ENCODE data around the gene AHNAK. TPM values are rescaled to one million over a fixed set of nuclear protein-coding genes. Genes with fewer than 3 reads are reported as not detected.

AHNAK gene
- total and polyA plus RNA-seq, 3 donors from 2014 or later: 95.8 to 148 (median 137) TPM

DNA sequence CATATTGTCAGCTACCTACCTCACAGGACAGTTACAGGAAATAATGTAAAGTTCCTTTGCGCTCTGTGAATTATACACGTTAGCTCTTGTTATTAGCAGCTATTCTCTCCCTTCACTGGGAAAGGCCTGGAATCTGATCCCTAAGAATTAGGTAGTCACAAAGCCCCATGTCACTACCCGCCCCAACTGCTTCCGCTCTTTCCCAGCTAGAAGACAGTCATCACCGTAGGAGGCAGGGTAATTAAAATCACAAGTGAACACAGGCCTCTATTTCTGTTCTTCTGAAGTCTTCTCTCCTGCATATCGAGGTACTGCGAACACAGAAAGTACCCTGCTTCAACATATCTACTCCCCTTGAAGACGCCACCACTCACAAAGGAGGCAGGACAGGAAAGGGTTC, 12.6 kb upstream of the AHNAK start:
- Histone ChIP-seq H3K27ac (no peak overlapping the region), H3K9me3 (no peaks in the 10 kb centered on the region), H3K4me3 (no peak overlapping the region), H3K27me3 (no peaks in the 10 kb centered on the region), H3K4me1 (peaks cover 34% of the 10 kb centered on the region), H3K36me3 (ENCODE audit: low read depth, missing control alignments) (no peaks in the 10 kb centered on the region)
- TF ChIP-seq CTCF (IDR thresholded peaks at IDR 0.05) (no peak), POLR2A (IDR thresholded peaks at IDR 0.05) (no peak)
- 87 to 88% methylated on average over 8 of the region's 8 CpGs for WGBS, 2 donors
- intact Hi-C loops (cut with DNase I; ENCODE audit: low total_unique reads): no loop called here
- DNase-seq: no peak

- intact Hi-C loops (cut with DNase I; ENCODE audit: low total_unique reads): no loop called here
- peaks cover 40% of the 10 kb centered on the region for H3K4me1 ChIP-seq
- no peaks in the 10 kb centered on the region for H3K36me3 ChIP-seq (ENCODE audit: low read depth, missing control alignments)
- WGBS, 2 donors: 87 to 93% methylated on average over 9 of the region's 9 CpGs
- no peaks in the 10 kb centered on the region for H3K27me3 ChIP-seq
- DNase-seq: no peak
- H3K27ac ChIP-seq: no peak overlapping the region
- no peaks in the 10 kb centered on the region for H3K9me3 ChIP-seq
- TF ChIP-seq CTCF (IDR thresholded peaks at IDR 0.05) (no peak), POLR2A (IDR thresholded peaks at IDR 0.05) (no peak)
- H3K4me3 ChIP-seq: no peak overlapping the region
These were observed 12.1 kb upstream of the AHNAK start for GRCh38 chr11:62558669-62559068.

DNA sequence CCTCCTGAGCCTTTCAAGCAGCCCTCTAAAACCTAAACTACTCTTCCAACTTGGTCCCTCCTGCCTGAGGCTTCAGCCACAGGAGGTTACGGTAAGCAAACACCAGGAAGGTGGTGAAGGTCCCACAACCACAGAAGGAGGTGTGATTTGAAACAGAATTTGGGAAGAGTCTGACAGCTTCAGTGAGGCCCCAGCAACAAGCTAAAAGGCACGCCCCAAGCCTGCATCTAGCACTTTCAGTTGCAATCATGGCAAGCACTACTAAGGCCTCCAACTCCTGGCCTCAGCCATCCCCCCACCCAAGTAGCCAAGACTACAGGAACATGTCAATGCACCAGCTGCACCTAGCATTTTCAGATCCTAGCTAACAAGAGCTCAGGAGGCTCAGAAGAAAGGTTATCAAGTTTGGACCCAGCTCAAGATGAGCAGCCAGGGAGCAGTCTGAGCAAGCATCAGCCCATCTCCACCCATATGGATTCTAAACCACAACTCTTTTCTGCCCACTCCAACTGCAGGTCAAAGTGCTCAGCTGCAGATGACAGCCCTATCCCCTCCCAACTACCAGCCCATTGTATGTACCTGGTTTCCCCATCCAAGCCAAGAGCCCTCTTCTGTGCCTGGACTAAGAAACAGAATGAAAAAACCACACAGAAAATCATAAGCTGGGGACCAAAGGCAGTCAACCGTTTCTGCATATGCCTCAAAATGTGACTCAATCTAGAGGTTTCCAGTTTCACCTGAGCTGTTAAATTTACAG, 10.4 kb upstream of the AHNAK start:
- H3K36me3 ChIP-seq (ENCODE audit: low read depth, missing control alignments): no peaks in the 10 kb centered on the region
- intact Hi-C loops (cut with DNase I; ENCODE audit: low total_unique reads): no loop called here
- no peak for DNase-seq
- 65 to 75% methylated on average over 3 of the region's 3 CpGs for WGBS, 2 donors
- peaks cover 56% of the 10 kb centered on the region for H3K4me1 ChIP-seq
- H3K27ac ChIP-seq: peak overlapping the region; percentile 47 to 50
- no peaks in the 10 kb centered on the region for H3K9me3 ChIP-seq
- H3K4me3 ChIP-seq: no peak overlapping the region
- no peak for TF ChIP-seq POLR2A (IDR thresholded peaks at IDR 0.05)
- TF ChIP-seq CTCF (IDR thresholded peaks at IDR 0.05): no peak
- no peaks in the 10 kb centered on the region for H3K27me3 ChIP-seq

DNA sequence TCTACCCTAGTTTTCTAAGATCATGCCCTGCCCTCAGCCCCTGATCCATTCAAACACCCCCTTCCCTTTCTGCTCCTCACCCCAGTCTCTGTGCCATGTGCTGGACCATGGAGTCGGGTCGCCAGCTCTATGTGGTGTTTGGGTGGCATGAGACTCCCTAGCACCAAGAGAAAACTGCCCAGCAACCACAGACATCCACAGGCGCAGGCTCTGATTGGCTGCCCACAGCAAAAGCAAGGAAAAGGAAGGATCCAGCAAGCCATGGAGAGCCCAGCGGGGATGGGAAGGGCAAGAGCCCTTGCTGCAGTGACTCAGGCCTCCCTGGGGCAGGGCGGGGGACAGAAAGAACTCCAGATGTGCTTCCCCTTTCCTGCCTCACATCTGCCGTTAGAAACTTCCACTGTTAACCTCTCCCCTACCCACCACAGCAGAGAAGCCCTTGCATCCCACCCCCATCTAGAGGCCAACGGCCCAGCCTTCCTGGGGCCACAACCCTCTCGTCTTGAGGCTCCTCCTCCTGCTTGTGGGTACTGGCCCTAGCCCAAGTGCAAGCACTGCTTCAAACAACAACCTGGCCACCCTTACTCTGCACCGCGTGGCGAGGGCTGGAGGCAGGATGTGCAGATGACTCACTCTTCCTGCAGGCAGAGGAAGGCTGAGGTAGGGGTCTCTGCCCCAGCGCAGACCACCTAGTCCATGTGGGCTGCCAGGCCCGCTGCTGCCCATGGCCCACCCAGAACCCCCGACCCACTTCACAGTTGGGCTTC, 9.7 kb upstream of the AHNAK start:
- H3K9me3 ChIP-seq: no peaks in the 10 kb centered on the region
- no peaks in the 10 kb centered on the region for H3K36me3 ChIP-seq (ENCODE audit: low read depth, missing control alignments)
- peaks cover 61% of the 10 kb centered on the region for H3K4me1 ChIP-seq
- H3K4me3 ChIP-seq: no peak overlapping the region
- no peak for TF ChIP-seq CTCF (IDR thresholded peaks at IDR 0.05)
- TF ChIP-seq POLR2A (IDR thresholded peaks at IDR 0.05): no peak
- peak overlapping the region; percentile 47 to 50 for H3K27ac ChIP-seq
- DNase-seq: peak; percentile 84
- 39 to 48% methylated on average over 13 to 14 of the region's 14 CpGs for WGBS, 2 donors
- intact Hi-C loops (cut with DNase I; ENCODE audit: low total_unique reads): no loop called here
- H3K27me3 ChIP-seq: no peaks in the 10 kb centered on the region
